ENCODE data around the gene SV2B.

GRCh38 chr15:91304786-91305185 lies 204.7 kb downstream of the SV2B start:
- TF ChIP-seq POLR2A (IDR thresholded peaks at IDR 0.05) = no peak
- TF ChIP-seq CTCF (IDR thresholded peaks at IDR 0.05) = no peak

Measured in testis (tissue), 2 donors.